ENCODE data around the gene NPAS3.

DNA sequence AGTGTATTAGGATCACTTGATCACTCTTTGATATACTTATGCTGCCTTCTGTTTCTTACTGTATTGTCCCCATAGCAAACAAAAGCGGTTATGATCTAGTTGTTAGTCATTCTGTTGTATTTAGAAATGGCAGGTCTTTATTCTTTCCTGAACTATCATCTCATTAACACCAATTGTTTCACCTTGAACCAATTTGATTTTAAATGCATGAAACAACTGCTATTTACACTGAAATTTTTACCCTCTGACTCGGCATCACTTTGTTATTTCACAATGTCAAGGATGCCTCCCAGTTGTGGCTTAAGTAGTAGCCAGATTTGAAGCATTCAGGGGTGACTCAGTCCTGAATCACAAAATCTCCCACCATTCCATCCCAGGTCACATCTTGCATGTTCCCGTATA lies 708.7 kb downstream of the NPAS3 start:
- no peak for TF ChIP-seq GATA2 (IDR thresholded peaks at IDR 0.05; ENCODE audit: low read depth, low read length)
- no peak for TF ChIP-seq GATA3 (IDR thresholded peaks at IDR 0.05; ENCODE audit: low read depth, low read length)
